Left ventricle myocardium inferior (tissue), 1 donor: ENCODE results near the gene DTD1. TPM values are rescaled to one million over a fixed set of nuclear protein-coding genes. Genes with fewer than 3 reads are reported as not detected.
A peak's percentile ranks its signal among the peaks of the same experiment; 100 is the strongest.

ENCODE experiments used
- DNase-seq: peaks from one replicate; pipeline ENCODE4 v3.0.0-alpha.2; 2020
- H3K27ac ChIP-seq: fragments of 200-600 bp; replicated peaks from 2 replicates; pipeline ENCODE4 v1.8.0; 2021
- H3K27me3 ChIP-seq: fragments of 200-600 bp; 2 replicates; pipeline ENCODE4 v1.8.0; 2021; ENCODE audit warnings: low read depth
- H3K36me3 ChIP-seq: fragments of 200-600 bp; 2 replicates; pipeline ENCODE4 v1.8.0; 2021
- H3K4me1 ChIP-seq: fragments of 200-600 bp; 2 replicates; pipeline ENCODE4 v1.8.0; 2021
- H3K4me3 ChIP-seq: fragments of 200-600 bp; 2 replicates; pipeline ENCODE4 v1.8.0; 2021; ENCODE audit warnings: mild to moderate bottlenecking, moderate library complexity
- H3K9me3 ChIP-seq: fragments of 200-600 bp; replicated peaks from 2 replicates; pipeline ENCODE4 v1.8.0; 2021
- intact Hi-C: fragments of 100-400 bp; cut with micrococcal nuclease; formaldehyde crosslinking; loops from one replicate; pipeline ENCODE4 v1.11.0; 2022
- total RNA-seq: library from RNA; stranded (reverse); fragmentation: NEBNext Ultra II Directional; extraction: Animal tissue kit (Norgen Biotek cat#: 25700); gene quantifications from one replicate; pipeline ENCODE4 v1.2.1, GENCODE V29; 2021
- TF ChIP-seq, protein P1 (sequence below): fragments of 200-600 bp; IDR thresholded peaks from 2 replicates; pipeline ENCODE4 v1.8.0; 2021; ENCODE audit warnings: antibody characterized with exemption, mild to moderate bottlenecking, borderline replicate concordance
- donor health status: DM: no; HTN: yes; CAD: no; lungs with severe emphysema.

DTD1 gene
- total RNA-seq, 1 donor from 2014 or later, result 12.2 TPM

DNA sequence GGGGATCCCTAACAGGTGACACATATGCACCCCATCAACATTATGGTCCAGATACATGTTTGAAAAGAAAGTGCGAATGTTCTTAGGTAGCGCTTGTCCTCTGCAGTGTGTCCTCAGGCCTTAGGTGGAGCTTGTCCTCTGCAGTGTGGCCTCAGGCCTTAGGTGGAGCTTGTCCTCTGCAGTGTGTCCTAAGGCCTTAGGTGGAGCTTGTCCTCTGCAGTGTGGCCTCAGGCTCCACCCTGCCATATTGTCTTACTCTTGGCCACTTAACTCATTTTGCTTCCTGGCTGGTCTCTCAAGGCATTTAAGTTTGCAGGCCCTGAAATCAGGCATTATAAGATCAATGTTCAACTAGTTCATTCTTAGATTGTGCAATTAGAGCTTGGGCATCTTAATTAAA lies 151.0 kb downstream of the DTD1 start:
- Histone ChIP-seq H3K4me1 (peaks cover 10% of the 10 kb centered on the region), H3K4me3 (no peak overlapping the region), H3K27ac (peak overlapping the region; percentile 28), H3K27me3 (no peaks in the 10 kb centered on the region), H3K36me3 (no peaks in the 10 kb centered on the region), H3K9me3 (no peaks in the 10 kb centered on the region)
- intact Hi-C loops, result no loop called here
- TF ChIP-seq, protein P1, sequence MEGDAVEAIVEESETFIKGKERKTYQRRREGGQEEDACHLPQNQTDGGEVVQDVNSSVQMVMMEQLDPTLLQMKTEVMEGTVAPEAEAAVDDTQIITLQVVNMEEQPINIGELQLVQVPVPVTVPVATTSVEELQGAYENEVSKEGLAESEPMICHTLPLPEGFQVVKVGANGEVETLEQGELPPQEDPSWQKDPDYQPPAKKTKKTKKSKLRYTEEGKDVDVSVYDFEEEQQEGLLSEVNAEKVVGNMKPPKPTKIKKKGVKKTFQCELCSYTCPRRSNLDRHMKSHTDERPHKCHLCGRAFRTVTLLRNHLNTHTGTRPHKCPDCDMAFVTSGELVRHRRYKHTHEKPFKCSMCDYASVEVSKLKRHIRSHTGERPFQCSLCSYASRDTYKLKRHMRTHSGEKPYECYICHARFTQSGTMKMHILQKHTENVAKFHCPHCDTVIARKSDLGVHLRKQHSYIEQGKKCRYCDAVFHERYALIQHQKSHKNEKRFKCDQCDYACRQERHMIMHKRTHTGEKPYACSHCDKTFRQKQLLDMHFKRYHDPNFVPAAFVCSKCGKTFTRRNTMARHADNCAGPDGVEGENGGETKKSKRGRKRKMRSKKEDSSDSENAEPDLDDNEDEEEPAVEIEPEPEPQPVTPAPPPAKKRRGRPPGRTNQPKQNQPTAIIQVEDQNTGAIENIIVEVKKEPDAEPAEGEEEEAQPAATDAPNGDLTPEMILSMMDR, result no peak
- DNase-seq, result no peak

DNA sequence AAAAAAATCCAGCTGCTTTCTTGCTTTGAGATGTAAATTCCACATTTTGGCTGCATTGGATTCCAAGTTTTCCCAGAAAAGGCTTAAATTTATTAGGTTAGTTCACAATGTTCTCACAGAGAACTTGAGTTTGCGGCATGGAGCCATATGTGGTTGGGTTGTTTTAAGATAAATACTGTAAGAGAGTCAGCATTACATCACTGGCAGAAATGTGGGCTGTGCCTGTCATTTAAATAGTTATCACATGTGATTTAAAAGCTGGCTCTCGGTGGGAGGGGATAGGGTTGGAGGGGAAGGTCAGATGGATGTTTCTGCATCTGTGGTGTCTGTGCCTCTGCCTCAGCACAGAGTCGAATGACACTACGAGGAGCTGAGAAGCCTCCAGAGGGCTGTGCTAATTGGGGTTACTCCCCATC lies 151.9 kb downstream of the DTD1 start:
- peaks cover 4% of the 10 kb centered on the region for H3K36me3 ChIP-seq
- H3K4me3 ChIP-seq, result no peak overlapping the region
- H3K27me3 ChIP-seq, result no peaks in the 10 kb centered on the region
- intact Hi-C loops, result no loop called here
- peak overlapping the region; percentile 28 for H3K27ac ChIP-seq
- TF ChIP-seq, protein P1, result no peak
- no peak for DNase-seq
- H3K9me3 ChIP-seq, result no peaks in the 10 kb centered on the region
- peaks cover 10% of the 10 kb centered on the region for H3K4me1 ChIP-seq

DNA sequence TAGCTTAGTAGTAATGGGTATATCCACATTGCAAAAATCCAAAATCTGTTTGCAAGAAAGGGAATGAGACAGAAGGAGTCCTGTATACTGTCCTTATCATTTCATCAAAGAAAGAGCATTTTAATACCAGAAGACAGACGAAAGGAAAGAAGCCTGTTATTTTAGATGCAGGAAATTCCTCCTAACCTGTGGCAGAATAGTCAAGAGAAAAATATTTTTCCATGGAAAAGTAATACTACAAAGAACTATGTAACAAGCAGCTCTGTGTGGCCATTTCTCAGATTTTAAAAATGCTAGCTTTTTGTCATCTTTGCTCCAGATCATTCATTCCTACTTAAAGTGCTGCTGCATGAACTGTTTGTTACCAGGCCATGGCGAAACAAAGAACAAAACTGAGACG lies 152.9 kb downstream of the DTD1 start:
- peaks cover 10% of the 10 kb centered on the region for H3K4me1 ChIP-seq
- no peak for DNase-seq
- no peaks in the 10 kb centered on the region for H3K9me3 ChIP-seq
- H3K4me3 ChIP-seq, result no peak overlapping the region
- TF ChIP-seq, protein P1, result no peak
- H3K27me3 ChIP-seq, result no peaks in the 10 kb centered on the region
- intact Hi-C loops, result no loop called here
- peaks cover 14% of the 10 kb centered on the region for H3K36me3 ChIP-seq
- no peak overlapping the region for H3K27ac ChIP-seq

- intact Hi-C loops, result no loop called here
- H3K27me3 ChIP-seq, result no peaks in the 10 kb centered on the region
These were observed 155.0 kb downstream of the DTD1 start for GRCh38 chr20:18742841-18743240.

GRCh38 chr20:18743665-18744440 lies 156.0 kb downstream of the DTD1 start:
- DNase-seq, result no peak
- H3K27ac ChIP-seq, result no peak overlapping the region
- no peak overlapping the region for H3K4me3 ChIP-seq
- intact Hi-C loops, result no loop called here
- TF ChIP-seq, protein P1, result no peak
- no peaks in the 10 kb centered on the region for H3K9me3 ChIP-seq
- no peaks in the 10 kb centered on the region for H3K27me3 ChIP-seq
- peaks cover 21% of the 10 kb centered on the region for H3K36me3 ChIP-seq
- H3K4me1 ChIP-seq, result peaks cover 10% of the 10 kb centered on the region

More at GRCh38 chr20:18742841-18743240, 155.0 kb downstream of the DTD1 start:
- no peak overlapping the region for H3K4me3 ChIP-seq
- no peaks in the 10 kb centered on the region for H3K9me3 ChIP-seq
- no peak overlapping the region for H3K27ac ChIP-seq
- H3K4me1 ChIP-seq, result peaks cover 10% of the 10 kb centered on the region
- H3K36me3 ChIP-seq, result peaks cover 21% of the 10 kb centered on the region
- DNase-seq, result no peak
- TF ChIP-seq, protein P1, result no peak
